Measurements from ENCODE around the gene ST7. TPM values are rescaled to one million over a fixed set of nuclear protein-coding genes. Genes with fewer than 3 reads are reported as not detected.
"Not testable (repeated sequence)": the region's sequence is repeated elsewhere in the genome, so short reads cannot be mapped to it uniquely, and the experiment has no call there.

Gene ST7
- total and polyA plus RNA-seq, 7 donors = 5.3 to 37.7 (median 19.0) TPM

- Histone ChIP-seq H3K27me3 (no peaks in the 10 kb centered on the region), H3K27ac (no peak overlapping the region), H3K36me3 (no peaks in the 10 kb centered on the region), H3K4me1 (peaks cover 0 to 8% (median 0%) of the 10 kb centered on the region in 4 donors), H3K9me3 (no peaks in the 10 kb centered on the region), H3K4me3 (no peak overlapping the region)
- intact Hi-C loops (cut with DNase I) = loop anchor here (2.0 kb wide), 3 partner anchors 55 to 197 kb away; no protein-coding TSS in a partner anchor
- WGBS, 2 donors = 33 to 39% methylated on average over 25 of the region's 25 CpGs
- TF ChIP-seq, protein P1, sequence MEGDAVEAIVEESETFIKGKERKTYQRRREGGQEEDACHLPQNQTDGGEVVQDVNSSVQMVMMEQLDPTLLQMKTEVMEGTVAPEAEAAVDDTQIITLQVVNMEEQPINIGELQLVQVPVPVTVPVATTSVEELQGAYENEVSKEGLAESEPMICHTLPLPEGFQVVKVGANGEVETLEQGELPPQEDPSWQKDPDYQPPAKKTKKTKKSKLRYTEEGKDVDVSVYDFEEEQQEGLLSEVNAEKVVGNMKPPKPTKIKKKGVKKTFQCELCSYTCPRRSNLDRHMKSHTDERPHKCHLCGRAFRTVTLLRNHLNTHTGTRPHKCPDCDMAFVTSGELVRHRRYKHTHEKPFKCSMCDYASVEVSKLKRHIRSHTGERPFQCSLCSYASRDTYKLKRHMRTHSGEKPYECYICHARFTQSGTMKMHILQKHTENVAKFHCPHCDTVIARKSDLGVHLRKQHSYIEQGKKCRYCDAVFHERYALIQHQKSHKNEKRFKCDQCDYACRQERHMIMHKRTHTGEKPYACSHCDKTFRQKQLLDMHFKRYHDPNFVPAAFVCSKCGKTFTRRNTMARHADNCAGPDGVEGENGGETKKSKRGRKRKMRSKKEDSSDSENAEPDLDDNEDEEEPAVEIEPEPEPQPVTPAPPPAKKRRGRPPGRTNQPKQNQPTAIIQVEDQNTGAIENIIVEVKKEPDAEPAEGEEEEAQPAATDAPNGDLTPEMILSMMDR (IDR thresholded peaks at IDR 0.05) = peak; percentile 73 to 91 (median 84)
- no peak for TF ChIP-seq POLR2AphosphoS5 (IDR thresholded peaks at IDR 0.05)
- DNase-seq = peak; percentile 95
These were observed 23.1 kb upstream of the ST7 start for GRCh38 chr7:116929914-116930913.

DNA sequence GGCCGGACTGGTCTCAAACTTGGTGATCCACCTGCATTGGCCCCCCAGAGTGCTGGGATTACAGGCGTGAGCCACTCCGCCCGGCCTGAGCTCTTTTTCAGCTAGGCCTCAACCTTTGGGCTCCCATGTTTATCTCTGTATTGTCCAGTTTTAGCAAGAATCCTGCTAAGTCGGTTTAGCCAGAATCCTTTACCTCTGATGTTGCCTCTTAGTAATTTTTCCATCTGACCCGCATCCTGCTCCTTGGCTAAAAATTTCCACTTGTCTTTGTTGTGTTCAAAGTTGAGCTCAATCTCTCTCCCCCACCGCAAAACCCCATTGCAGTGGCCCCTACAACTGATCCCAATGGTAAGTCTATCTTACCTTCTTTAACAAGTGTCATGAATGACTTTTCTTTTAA lies 20.7 kb upstream of the ST7 start:
- Histone ChIP-seq H3K9me3 (no peaks in the 10 kb centered on the region), H3K4me3 (no peak overlapping the region), H3K36me3 (no peaks in the 10 kb centered on the region), H3K4me1 (peaks cover 0 to 8% (median 0%) of the 10 kb centered on the region in 4 donors), H3K27ac (no peak overlapping the region), H3K27me3 (no peaks in the 10 kb centered on the region)
- TF ChIP-seq, protein P1 (IDR thresholded peaks at IDR 0.05) = no peak
- TF ChIP-seq EP300 (IDR thresholded peaks at IDR 0.05) (no peak), POLR2AphosphoS5 (IDR thresholded peaks at IDR 0.05) (no peak), POLR2A (IDR thresholded peaks at IDR 0.05) (no peak)
- no peak for DNase-seq
- WGBS, 2 donors = 95 to 96% methylated on average over 7 of the region's 7 CpGs
- intact Hi-C loops (cut with DNase I) = no loop called here

GRCh38 chr7:116933465-116933864 lies 19.8 kb upstream of the ST7 start:
- no peak for TF ChIP-seq EP300 (IDR thresholded peaks at IDR 0.05)
- no peak for TF ChIP-seq POLR2A (IDR thresholded peaks at IDR 0.05)
- TF ChIP-seq, protein P1 (IDR thresholded peaks at IDR 0.05) = no peak
- TF ChIP-seq POLR2AphosphoS5 (IDR thresholded peaks at IDR 0.05) = no peak
- H3K4me1 ChIP-seq = peaks cover 0 to 8% (median 0%) of the 10 kb centered on the region in 4 donors
- intact Hi-C loops (cut with DNase I) = no loop called here

GRCh38 chr7:116934580-116934979 lies 18.7 kb upstream of the ST7 start:
- H3K27me3 ChIP-seq = no peaks in the 10 kb centered on the region
- H3K36me3 ChIP-seq = no peaks in the 10 kb centered on the region
- H3K27ac ChIP-seq = no peak overlapping the region
- no peak overlapping the region for H3K4me3 ChIP-seq
- 63 to 73% methylated on average over 2 of the region's 2 CpGs for WGBS, 2 donors
- H3K4me1 ChIP-seq = peaks cover 0 to 8% (median 0%) of the 10 kb centered on the region in 4 donors
- no peaks in the 10 kb centered on the region for H3K9me3 ChIP-seq
- TF ChIP-seq POLR2A (IDR thresholded peaks at IDR 0.05) (no peak), POLR2AphosphoS5 (IDR thresholded peaks at IDR 0.05) (no peak), EP300 (IDR thresholded peaks at IDR 0.05) (no peak)
- TF ChIP-seq, protein P1 (IDR thresholded peaks at IDR 0.05) = no peak
- no peak for DNase-seq
- intact Hi-C loops (cut with DNase I) = no loop called here

More at GRCh38 chr7:116933465-116933864, 19.8 kb upstream of the ST7 start:
- DNase-seq = no peak
- Histone ChIP-seq H3K9me3 (no peaks in the 10 kb centered on the region), H3K4me3 (no peak overlapping the region), H3K36me3 (no peaks in the 10 kb centered on the region), H3K27ac (no peak overlapping the region), H3K27me3 (no peaks in the 10 kb centered on the region)
- WGBS, 2 donors = 80 to 94% methylated on average over 3 of the region's 3 CpGs

DNA sequence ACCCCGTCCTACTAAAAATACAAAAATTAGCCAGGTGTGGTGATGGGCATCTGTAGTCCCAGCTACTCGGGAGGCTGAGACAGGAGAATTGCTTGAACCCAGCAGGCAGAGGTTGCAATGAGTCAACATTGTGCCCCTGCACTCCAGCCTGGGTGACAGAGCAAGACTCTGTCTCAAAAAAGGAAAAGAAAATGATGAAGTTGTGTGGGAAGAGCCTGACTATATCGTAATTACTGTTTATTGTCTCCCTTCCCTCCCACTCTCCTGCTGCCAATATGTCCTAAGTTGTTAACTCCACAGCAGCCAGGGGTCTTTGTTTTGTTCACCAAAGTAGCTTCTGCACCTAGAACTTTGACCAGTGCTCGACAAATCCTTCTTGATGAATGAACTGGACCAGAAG lies 16.5 kb upstream of the ST7 start:
- intact Hi-C loops (cut with DNase I); H3K27me3 ChIP-seq; H3K36me3 ChIP-seq; DNase-seq; H3K4me1 ChIP-seq; H3K9me3 ChIP-seq; H3K27ac ChIP-seq; H3K4me3 ChIP-seq: not testable (repeated sequence)
- 71 to 72% methylated on average over 4 of the region's 4 CpGs for WGBS, 2 donors

Measured in sigmoid colon (tissue), 7 donors.